Measurements from ENCODE around the gene FAP. TPM values are rescaled to one million over a fixed set of nuclear protein-coding genes. Genes with fewer than 3 reads are reported as not detected.

FAP gene
- total and polyA plus RNA-seq, 2 experiments from 2014 or later: not detected

DNA sequence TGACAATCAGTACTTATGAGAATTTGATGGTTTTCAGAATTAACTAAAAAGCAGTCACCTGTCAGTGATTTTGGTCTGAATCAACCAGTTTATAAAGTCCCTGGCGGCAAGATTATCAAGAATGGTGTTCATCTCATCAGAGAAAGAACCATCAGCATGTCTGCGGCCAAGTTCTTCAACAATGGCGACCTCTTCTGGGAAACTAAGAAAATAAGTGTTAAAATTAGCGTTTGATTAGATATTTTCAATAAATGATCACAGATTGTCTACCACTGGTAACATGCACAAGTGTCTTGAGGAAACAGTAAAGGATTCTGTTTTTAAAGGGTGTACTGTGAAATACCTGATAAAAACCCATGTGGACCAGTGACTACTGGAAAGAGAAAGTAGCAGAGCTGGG lies 99.3 kb downstream of the FAP start:
- Histone ChIP-seq H3K36me3 (no peaks in the 10 kb centered on the region), H3K27ac (no peak overlapping the region), H3K4me3 (no peak overlapping the region), H3K9me3 (ENCODE audit: low read depth) (no peaks in the 10 kb centered on the region), H3K4me1 (ENCODE audit: low read depth) (no peaks in the 10 kb centered on the region), H3K27me3 (no peaks in the 10 kb centered on the region)
- DNase-seq (ENCODE audit: low read depth in 1 of 2, low spot score in 1 of 2): no peak
- TF ChIP-seq, protein P1, sequence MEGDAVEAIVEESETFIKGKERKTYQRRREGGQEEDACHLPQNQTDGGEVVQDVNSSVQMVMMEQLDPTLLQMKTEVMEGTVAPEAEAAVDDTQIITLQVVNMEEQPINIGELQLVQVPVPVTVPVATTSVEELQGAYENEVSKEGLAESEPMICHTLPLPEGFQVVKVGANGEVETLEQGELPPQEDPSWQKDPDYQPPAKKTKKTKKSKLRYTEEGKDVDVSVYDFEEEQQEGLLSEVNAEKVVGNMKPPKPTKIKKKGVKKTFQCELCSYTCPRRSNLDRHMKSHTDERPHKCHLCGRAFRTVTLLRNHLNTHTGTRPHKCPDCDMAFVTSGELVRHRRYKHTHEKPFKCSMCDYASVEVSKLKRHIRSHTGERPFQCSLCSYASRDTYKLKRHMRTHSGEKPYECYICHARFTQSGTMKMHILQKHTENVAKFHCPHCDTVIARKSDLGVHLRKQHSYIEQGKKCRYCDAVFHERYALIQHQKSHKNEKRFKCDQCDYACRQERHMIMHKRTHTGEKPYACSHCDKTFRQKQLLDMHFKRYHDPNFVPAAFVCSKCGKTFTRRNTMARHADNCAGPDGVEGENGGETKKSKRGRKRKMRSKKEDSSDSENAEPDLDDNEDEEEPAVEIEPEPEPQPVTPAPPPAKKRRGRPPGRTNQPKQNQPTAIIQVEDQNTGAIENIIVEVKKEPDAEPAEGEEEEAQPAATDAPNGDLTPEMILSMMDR (IDR thresholded peaks at IDR 0.05; ENCODE audit: low read depth, low read length): no peak

DNA sequence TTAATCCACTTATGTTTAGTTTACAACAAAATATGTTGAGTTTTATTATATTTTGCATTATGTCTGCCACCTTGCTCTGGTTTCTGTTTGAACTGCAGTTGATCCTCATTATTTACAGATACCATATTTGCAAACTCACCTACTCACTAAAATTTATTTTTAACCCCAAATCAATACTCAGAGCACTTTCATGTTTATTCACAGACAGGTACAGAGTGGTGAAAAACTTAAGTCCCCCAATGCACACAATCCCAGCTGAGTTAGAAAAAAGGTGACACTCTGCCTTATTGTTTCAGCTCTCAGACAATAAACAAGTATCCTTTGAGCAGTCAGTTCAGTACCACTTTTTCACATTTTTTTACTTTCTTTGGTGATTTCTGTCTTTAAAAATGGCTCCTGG lies 104.9 kb downstream of the FAP start:
- no peaks in the 10 kb centered on the region for H3K36me3 ChIP-seq
- no peaks in the 10 kb centered on the region for H3K4me1 ChIP-seq (ENCODE audit: low read depth)
- no peaks in the 10 kb centered on the region for H3K9me3 ChIP-seq (ENCODE audit: low read depth)
- no peak overlapping the region for H3K4me3 ChIP-seq
- DNase-seq (ENCODE audit: low read depth in 1 of 2, low spot score in 1 of 2): no peak
- H3K27ac ChIP-seq: no peak overlapping the region
- H3K27me3 ChIP-seq: no peaks in the 10 kb centered on the region
- TF ChIP-seq, protein P1 (IDR thresholded peaks at IDR 0.05; ENCODE audit: low read depth, low read length): no peak

DNA sequence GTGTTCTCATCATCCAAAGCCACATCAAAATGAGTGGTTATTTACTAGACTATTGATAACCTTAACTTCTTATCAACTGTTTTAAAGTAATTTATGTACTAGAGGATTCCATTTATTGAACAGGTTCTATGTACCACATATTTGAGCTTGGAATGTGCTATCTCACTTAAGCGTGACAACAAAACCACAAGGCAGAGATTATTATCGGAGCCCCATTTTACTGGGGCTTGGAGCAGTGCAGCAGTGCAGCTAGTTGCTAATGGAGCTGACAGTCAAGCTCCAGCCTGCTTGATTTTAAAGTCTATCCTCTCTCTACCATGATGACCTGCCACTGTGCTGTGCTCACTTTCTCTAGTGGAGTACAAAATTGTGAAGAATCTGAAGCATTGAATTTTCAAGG lies 115.8 kb downstream of the FAP start:
- H3K9me3 ChIP-seq (ENCODE audit: low read depth): no peaks in the 10 kb centered on the region
- H3K36me3 ChIP-seq: no peaks in the 10 kb centered on the region
- no peak overlapping the region for H3K27ac ChIP-seq
- no peak for DNase-seq (ENCODE audit: low read depth in 1 of 2, low spot score in 1 of 2)
- H3K4me3 ChIP-seq: no peak overlapping the region
- TF ChIP-seq, protein P1 (IDR thresholded peaks at IDR 0.05; ENCODE audit: low read depth, low read length): no peak
- no peaks in the 10 kb centered on the region for H3K27me3 ChIP-seq
- no peaks in the 10 kb centered on the region for H3K4me1 ChIP-seq (ENCODE audit: low read depth)

DNA sequence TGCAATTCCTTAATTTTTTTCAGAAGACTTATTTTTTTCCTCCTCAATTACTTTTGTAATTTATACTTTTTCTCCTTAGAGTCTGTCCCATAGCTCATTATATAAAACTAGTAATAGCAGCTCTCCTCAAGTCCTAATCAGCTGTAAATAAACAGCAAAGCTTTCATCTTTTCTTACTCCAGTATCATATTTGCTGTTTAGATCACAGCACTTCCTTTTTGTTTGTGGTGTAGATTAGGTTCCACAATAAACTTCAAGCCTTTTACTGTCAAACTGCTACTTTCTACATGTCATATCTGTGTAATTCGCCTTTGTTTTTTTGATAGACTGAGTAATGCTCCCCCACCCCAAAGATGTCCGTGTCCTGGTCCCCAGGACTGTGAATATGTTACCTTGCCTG lies 116.7 kb downstream of the FAP start:
- Histone ChIP-seq H3K36me3 (no peaks in the 10 kb centered on the region), H3K4me1 (ENCODE audit: low read depth) (no peaks in the 10 kb centered on the region), H3K27ac (no peak overlapping the region), H3K9me3 (ENCODE audit: low read depth) (no peaks in the 10 kb centered on the region), H3K4me3 (no peak overlapping the region), H3K27me3 (no peaks in the 10 kb centered on the region)
- no peak for DNase-seq (ENCODE audit: low read depth in 1 of 2, low spot score in 1 of 2)
- TF ChIP-seq, protein P1 (IDR thresholded peaks at IDR 0.05; ENCODE audit: low read depth, low read length): no peak

DNA sequence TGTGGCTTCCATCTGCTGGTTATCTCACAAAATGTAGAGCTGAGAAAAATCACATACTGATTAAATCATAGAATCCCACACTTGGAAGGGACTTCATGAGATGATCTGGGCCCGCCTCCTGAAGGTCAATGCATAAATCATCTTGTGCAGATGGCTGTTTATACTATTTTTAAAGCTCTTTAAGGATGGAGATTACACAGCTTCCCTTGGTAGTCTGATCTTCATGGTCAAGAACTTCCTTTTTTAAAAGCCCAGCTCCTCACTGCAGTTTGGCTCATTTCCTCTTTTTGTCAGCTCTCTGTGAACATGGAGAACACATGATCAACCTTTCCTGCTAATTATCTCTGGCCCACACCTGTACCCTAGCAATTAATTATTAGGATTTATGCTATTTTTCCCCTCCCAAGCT lies 117.1 kb downstream of the FAP start:
- no peak for DNase-seq (ENCODE audit: low read depth in 1 of 2, low spot score in 1 of 2)
- H3K27ac ChIP-seq: no peak overlapping the region
- TF ChIP-seq, protein P1 (IDR thresholded peaks at IDR 0.05; ENCODE audit: low read depth, low read length): no peak
- no peaks in the 10 kb centered on the region for H3K4me1 ChIP-seq (ENCODE audit: low read depth)
- H3K27me3 ChIP-seq: no peaks in the 10 kb centered on the region
- H3K36me3 ChIP-seq: no peaks in the 10 kb centered on the region
- no peak overlapping the region for H3K4me3 ChIP-seq
- no peaks in the 10 kb centered on the region for H3K9me3 ChIP-seq (ENCODE audit: low read depth)

DNA sequence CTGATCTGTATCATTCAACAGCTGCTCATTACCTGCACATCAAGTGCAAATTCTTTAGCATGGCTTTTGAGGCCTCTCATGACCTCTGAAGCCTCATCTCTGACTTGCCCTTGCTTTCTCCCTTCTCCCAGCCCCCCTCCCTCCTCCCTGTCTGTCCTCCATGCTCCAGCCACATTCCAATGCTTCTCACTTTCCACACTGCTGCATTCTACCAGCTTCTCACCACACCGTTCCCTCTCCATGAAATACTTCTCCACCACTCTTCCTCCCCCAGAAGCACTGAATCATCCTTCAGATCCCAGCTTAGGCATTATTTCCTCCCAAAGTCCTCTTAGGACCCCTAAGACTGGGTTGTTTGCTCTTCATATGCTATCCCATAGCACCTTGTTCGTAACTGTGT lies 118.1 kb downstream of the FAP start:
- Histone ChIP-seq H3K4me1 (ENCODE audit: low read depth) (no peaks in the 10 kb centered on the region), H3K36me3 (no peaks in the 10 kb centered on the region), H3K27ac (no peak overlapping the region), H3K9me3 (ENCODE audit: low read depth) (no peaks in the 10 kb centered on the region), H3K27me3 (no peaks in the 10 kb centered on the region), H3K4me3 (no peak overlapping the region)
- peak; percentile 6 to 35 for DNase-seq (ENCODE audit: low read depth in 1 of 2, low spot score in 1 of 2)
- TF ChIP-seq, protein P1 (IDR thresholded peaks at IDR 0.05; ENCODE audit: low read depth, low read length): no peak

Data from cardiac muscle cell (in vitro differentiated cells and primary cell).